ENCODE data around the gene C6orf120. TPM values are rescaled to one million over a fixed set of nuclear protein-coding genes. Genes with fewer than 3 reads are reported as not detected.

Gene C6orf120
- total and polyA plus RNA-seq, 4 donors = 4.3 to 23.9 (median 21.9) TPM

- Histone ChIP-seq H3K4me1 (ENCODE audit: control insufficient read depth in 5 of 5, insufficient read depth in 5 of 5, low read length in 5 of 5) (peaks cover 0 to 25% (median 0%) of the 10 kb centered on the region in 5 donors), H3K4me3 (no peak overlapping the region), H3K27me3 (ENCODE audit: control insufficient read depth in 3 of 3, insufficient read depth in 3 of 3, low read length in 2 of 3) (no peaks in the 10 kb centered on the region), H3K9me3 (ENCODE audit: control insufficient read depth in 4 of 4, insufficient read depth in 3 of 4, low read length in 3 of 4) (no peaks in the 10 kb centered on the region), H3K36me3 (ENCODE audit: control insufficient read depth in 4 of 4, insufficient read depth in 4 of 4, low read length in 4 of 4) (peaks cover 0 to 38% (median 15%) of the 10 kb centered on the region in 4 donors), H3K9ac (ENCODE audit: insufficient read depth in 1 of 2, low read length in 2 of 2) (no peak overlapping the region), H3K27ac (ENCODE audit: low read depth in 1 of 2, low read length in 1 of 2) (no peak overlapping the region)
- no peak for TF ChIP-seq CTCF (IDR thresholded peaks at IDR 0.05; ENCODE audit: control extremely low read depth, extremely low read depth)
- 90 to 92% methylated on average over 2 of the region's 2 CpGs for WGBS, 2 donors
- no peak for ATAC-seq (ENCODE audit: insufficient read depth, low FRiP score)
- DNase-seq = no peak
These were observed 5.8 kb downstream of the C6orf120 start for GRCh38 chr6:169707772-169708171.

DNA sequence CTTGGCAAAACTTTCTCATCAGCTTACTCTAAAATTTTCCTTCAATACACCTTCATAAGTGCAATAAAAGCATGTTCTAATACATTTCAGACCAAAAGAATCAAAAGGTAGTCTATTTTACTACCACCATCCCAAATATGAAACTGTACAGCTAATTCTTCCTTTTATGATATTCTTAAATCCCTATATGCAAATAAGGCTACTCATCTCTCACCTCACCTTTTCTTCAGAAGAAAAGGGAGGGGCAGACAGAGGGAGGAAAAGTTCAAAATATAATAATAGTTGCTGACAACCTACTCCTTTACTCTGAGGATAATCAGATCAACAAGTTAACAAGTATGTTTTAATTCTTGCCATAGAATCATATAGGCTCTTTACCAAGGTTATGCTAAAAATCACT lies 7.4 kb downstream of the C6orf120 start:
- no peak for TF ChIP-seq CTCF (IDR thresholded peaks at IDR 0.05; ENCODE audit: control extremely low read depth, extremely low read depth)

DNA sequence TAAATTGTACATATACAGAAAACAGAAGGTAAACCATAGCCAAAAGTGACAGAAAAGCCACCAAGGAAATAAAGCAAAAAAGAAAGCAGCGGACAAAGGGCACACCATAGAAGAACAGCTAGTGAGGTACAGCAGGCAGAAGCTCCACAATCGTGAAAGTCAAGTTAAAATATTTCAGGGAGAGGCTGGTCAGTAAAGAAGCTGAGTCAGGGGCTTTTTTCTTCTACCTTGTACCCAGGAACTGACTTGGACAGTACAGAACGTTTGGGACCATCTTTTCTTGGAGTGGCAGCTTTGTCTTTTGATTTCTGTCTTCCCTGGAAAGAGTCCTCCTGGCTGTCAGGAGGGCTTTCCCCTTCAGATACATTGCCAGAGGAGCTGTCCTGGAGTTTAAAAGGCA lies 8.1 kb downstream of the C6orf120 start:
- peaks cover 11 to 38% (median 21%) of the 10 kb centered on the region in 4 donors for H3K36me3 ChIP-seq (ENCODE audit: control insufficient read depth in 4 of 4, insufficient read depth in 4 of 4, low read length in 4 of 4)

More for the DNA sequence above, 7.4 kb downstream of the C6orf120 start:
- Histone ChIP-seq H3K27ac (ENCODE audit: low read depth in 1 of 2, low read length in 1 of 2) (no peak overlapping the region), H3K9me3 (ENCODE audit: control insufficient read depth in 4 of 4, insufficient read depth in 3 of 4, low read length in 3 of 4) (no peaks in the 10 kb centered on the region), H3K9ac (ENCODE audit: insufficient read depth in 1 of 2, low read length in 2 of 2) (no peak overlapping the region), H3K4me3 (no peak overlapping the region), H3K27me3 (ENCODE audit: control insufficient read depth in 3 of 3, insufficient read depth in 3 of 3, low read length in 2 of 3) (no peaks in the 10 kb centered on the region), H3K4me1 (ENCODE audit: control insufficient read depth in 5 of 5, insufficient read depth in 5 of 5, low read length in 5 of 5) (peaks cover 0 to 10% (median 0%) of the 10 kb centered on the region in 5 donors), H3K36me3 (ENCODE audit: control insufficient read depth in 4 of 4, insufficient read depth in 4 of 4, low read length in 4 of 4) (peaks cover 7 to 39% (median 20%) of the 10 kb centered on the region in 4 donors)
- DNase-seq (no peak), ATAC-seq (ENCODE audit: insufficient read depth, low FRiP score) (no peak)

More for the DNA sequence above, 8.1 kb downstream of the C6orf120 start:
- Histone ChIP-seq H3K4me1 (ENCODE audit: control insufficient read depth in 5 of 5, insufficient read depth in 5 of 5, low read length in 5 of 5) (peaks cover 0 to 3% (median 0%) of the 10 kb centered on the region in 5 donors), H3K27me3 (ENCODE audit: control insufficient read depth in 3 of 3, insufficient read depth in 3 of 3, low read length in 2 of 3) (no peaks in the 10 kb centered on the region), H3K9ac (ENCODE audit: insufficient read depth in 1 of 2, low read length in 2 of 2) (no peak overlapping the region), H3K4me3 (no peak overlapping the region), H3K9me3 (ENCODE audit: control insufficient read depth in 4 of 4, insufficient read depth in 3 of 4, low read length in 3 of 4) (no peaks in the 10 kb centered on the region), H3K27ac (ENCODE audit: low read depth in 1 of 2, low read length in 1 of 2) (no peak overlapping the region)
- TF ChIP-seq CTCF (IDR thresholded peaks at IDR 0.05; ENCODE audit: control extremely low read depth, extremely low read depth) = no peak
- whole genome bisulfite sequencing, 2 donors = 85% methylated on average over 3 of the region's 3 CpGs
- DNase-seq (no peak), ATAC-seq (ENCODE audit: insufficient read depth, low FRiP score) (no peak)
